ENCODE data around the gene MGAT1. TPM values are rescaled to one million over a fixed set of nuclear protein-coding genes. Genes with fewer than 3 reads are reported as not detected.
A peak's percentile ranks its signal among the peaks of the same experiment; 100 is the strongest.

The MGAT1 gene
- total RNA-seq, 1 donor from 2014 or later, result 116 TPM

- H3K4me3 Mint-ChIP-seq (ENCODE audit: unreplicated experiment), result no peak overlapping the region
- no peaks in the 10 kb centered on the region for H3K9me3 ChIP-seq (ENCODE audit: insufficient read depth, low read depth, low read length)
- peak overlapping the region; percentile 35 for H2AFZ ChIP-seq (ENCODE audit: low read depth, low read length)
- no peaks in the 10 kb centered on the region for H4K20me1 ChIP-seq (ENCODE audit: insufficient read depth, low read length)
- no peaks in the 10 kb centered on the region for H3K79me2 ChIP-seq (ENCODE audit: insufficient read depth, low read length)
- H3K4me1 ChIP-seq (ENCODE audit: insufficient read depth, low read length), result peaks cover 24% of the 10 kb centered on the region
- H3K9me3 Mint-ChIP-seq (ENCODE audit: unreplicated experiment), result no peaks in the 10 kb centered on the region
- H3K4me1 Mint-ChIP-seq (ENCODE audit: low read depth, unreplicated experiment), result peaks cover 17% of the 10 kb centered on the region
- H3K36me3 ChIP-seq (ENCODE audit: insufficient read depth, low read length), result no peaks in the 10 kb centered on the region
- no peaks in the 10 kb centered on the region for H3K36me3 Mint-ChIP-seq (ENCODE audit: low read depth, unreplicated experiment)
- H3K9ac ChIP-seq (ENCODE audit: low read length), result no peak overlapping the region
- H3K27ac Mint-ChIP-seq (ENCODE audit: unreplicated experiment), result no peak overlapping the region
- H3K4me3 ChIP-seq (ENCODE audit: insufficient read depth, low read depth, low read length), result no peak overlapping the region
- no peak overlapping the region for H3K4me2 ChIP-seq (ENCODE audit: low read length)
- DNase-seq (ENCODE audit: low read depth), result no peak
- H3K27ac ChIP-seq (ENCODE audit: low read depth, low read length), result no peak overlapping the region
- H3K27me3 Mint-ChIP-seq (ENCODE audit: low read depth, unreplicated experiment), result no peaks in the 10 kb centered on the region
- no peak for FAIRE-seq
- no peak for TF ChIP-seq EZH2 (IDR thresholded peaks at IDR 0.05; ENCODE audit: insufficient read depth, low read length)
- no peak for TF ChIP-seq CTCF (IDR thresholded peaks at IDR 0.05; ENCODE audit: insufficient read depth, low read depth, low read length)
- no peaks in the 10 kb centered on the region for H3K27me3 ChIP-seq (ENCODE audit: insufficient read depth, low read length)
These were observed 12.8 kb upstream of the MGAT1 start for GRCh38 chr5:180815293-180815917.

GRCh38 chr5:180813420-180813819, 10.8 kb upstream of the MGAT1 start:
- Histone ChIP-seq H3K27me3 (ENCODE audit: insufficient read depth, low read length) (no peaks in the 10 kb centered on the region), H3K79me2 (ENCODE audit: insufficient read depth, low read length) (peaks cover 12% of the 10 kb centered on the region), H3K4me2 (ENCODE audit: low read length) (no peak overlapping the region), H3K9ac (ENCODE audit: low read length) (no peak overlapping the region), H4K20me1 (ENCODE audit: insufficient read depth, low read length) (no peaks in the 10 kb centered on the region), H3K4me1 (ENCODE audit: insufficient read depth, low read length) (peaks cover 33% of the 10 kb centered on the region), H3K9me3 (ENCODE audit: insufficient read depth, low read depth, low read length) (no peaks in the 10 kb centered on the region), H2AFZ (ENCODE audit: low read depth, low read length) (no peak overlapping the region), H3K36me3 (ENCODE audit: insufficient read depth, low read length) (no peaks in the 10 kb centered on the region), H3K4me3 (ENCODE audit: insufficient read depth, low read depth, low read length) (no peak overlapping the region), H3K27ac (ENCODE audit: low read depth, low read length) (no peak overlapping the region)
- no peak overlapping the region for H3K4me3 Mint-ChIP-seq (ENCODE audit: unreplicated experiment)
- peaks cover under 1% of the 10 kb centered on the region for H3K36me3 Mint-ChIP-seq (ENCODE audit: low read depth, unreplicated experiment)
- TF ChIP-seq EZH2 (IDR thresholded peaks at IDR 0.05; ENCODE audit: insufficient read depth, low read length), result no peak
- no peak for TF ChIP-seq CTCF (IDR thresholded peaks at IDR 0.05; ENCODE audit: insufficient read depth, low read depth, low read length)
- no peak overlapping the region for H3K27ac Mint-ChIP-seq (ENCODE audit: unreplicated experiment)
- DNase-seq (ENCODE audit: low read depth) (no peak), FAIRE-seq (no peak)
- no peaks in the 10 kb centered on the region for H3K27me3 Mint-ChIP-seq (ENCODE audit: low read depth, unreplicated experiment)
- no peaks in the 10 kb centered on the region for H3K9me3 Mint-ChIP-seq (ENCODE audit: unreplicated experiment)
- H3K4me1 Mint-ChIP-seq (ENCODE audit: low read depth, unreplicated experiment), result peaks cover 27% of the 10 kb centered on the region

GRCh38 chr5:180811623-180812124, 9.1 kb upstream of the MGAT1 start:
- Histone ChIP-seq H3K4me2 (ENCODE audit: low read length) (peak overlapping the region; percentile 92), H3K27ac (ENCODE audit: low read depth, low read length) (no peak overlapping the region), H3K27me3 (ENCODE audit: insufficient read depth, low read length) (no peaks in the 10 kb centered on the region), H3K9me3 (ENCODE audit: insufficient read depth, low read depth, low read length) (no peaks in the 10 kb centered on the region), H3K79me2 (ENCODE audit: insufficient read depth, low read length) (peaks cover 29% of the 10 kb centered on the region), H3K4me3 (ENCODE audit: insufficient read depth, low read depth, low read length) (no peak overlapping the region), H3K9ac (ENCODE audit: low read length) (peak overlapping the region; percentile 87), H3K36me3 (ENCODE audit: insufficient read depth, low read length) (no peaks in the 10 kb centered on the region), H3K4me1 (ENCODE audit: insufficient read depth, low read length) (peaks cover 31% of the 10 kb centered on the region), H2AFZ (ENCODE audit: low read depth, low read length) (peak overlapping the region; percentile 99), H4K20me1 (ENCODE audit: insufficient read depth, low read length) (peaks cover 8% of the 10 kb centered on the region)
- Mint-ChIP-seq H3K27me3 (ENCODE audit: low read depth, unreplicated experiment) (no peaks in the 10 kb centered on the region), H3K4me1 (ENCODE audit: low read depth, unreplicated experiment) (peaks cover 32% of the 10 kb centered on the region), H3K36me3 (ENCODE audit: low read depth, unreplicated experiment) (peaks cover 4% of the 10 kb centered on the region), H3K9me3 (ENCODE audit: unreplicated experiment) (no peaks in the 10 kb centered on the region), H3K4me3 (ENCODE audit: unreplicated experiment) (peak overlapping the region; percentile 84), H3K27ac (ENCODE audit: unreplicated experiment) (peak overlapping the region; percentile 28)
- FAIRE-seq, result no peak
- DNase-seq (ENCODE audit: low read depth), result no peak
- TF ChIP-seq EZH2 (IDR thresholded peaks at IDR 0.05; ENCODE audit: insufficient read depth, low read length) (no peak), CTCF (IDR thresholded peaks at IDR 0.05; ENCODE audit: insufficient read depth, low read depth, low read length) (no peak)

All from astrocyte (in vitro differentiated cells and primary cell).